Measurements from ENCODE around the gene CLRN1.

Gene CLRN1

GRCh38 chr3:150917951-150918350 lies 54.6 kb downstream of the CLRN1 start:
- no peak for DNase-seq

- peak; percentile 73 for DNase-seq
Measured at GRCh38 chr3:150913133-150913922, 59.2 kb downstream of the CLRN1 start.

DNA sequence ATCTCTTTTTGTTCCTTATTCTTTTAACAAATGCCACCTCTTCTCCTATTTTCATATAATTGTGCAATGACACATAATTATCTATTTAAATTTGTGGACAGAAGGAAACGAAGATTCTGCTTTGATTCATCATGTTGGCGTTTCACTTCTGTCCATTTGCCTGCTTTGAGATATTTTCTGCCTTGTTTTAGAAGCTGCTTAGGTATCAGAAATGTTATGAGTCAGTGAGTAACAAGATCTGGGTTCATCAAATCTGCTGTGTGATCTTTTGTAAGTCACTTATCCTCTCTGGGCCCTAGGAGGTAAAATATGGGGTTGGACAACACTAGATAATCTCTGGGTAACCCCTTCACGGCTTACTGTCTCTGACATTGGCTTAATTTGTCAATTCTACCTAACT lies 60.0 kb downstream of the CLRN1 start:
- no peak for DNase-seq

GRCh38 chr3:150911771-150912170 lies 60.8 kb downstream of the CLRN1 start:
- no peak for DNase-seq

DNA sequence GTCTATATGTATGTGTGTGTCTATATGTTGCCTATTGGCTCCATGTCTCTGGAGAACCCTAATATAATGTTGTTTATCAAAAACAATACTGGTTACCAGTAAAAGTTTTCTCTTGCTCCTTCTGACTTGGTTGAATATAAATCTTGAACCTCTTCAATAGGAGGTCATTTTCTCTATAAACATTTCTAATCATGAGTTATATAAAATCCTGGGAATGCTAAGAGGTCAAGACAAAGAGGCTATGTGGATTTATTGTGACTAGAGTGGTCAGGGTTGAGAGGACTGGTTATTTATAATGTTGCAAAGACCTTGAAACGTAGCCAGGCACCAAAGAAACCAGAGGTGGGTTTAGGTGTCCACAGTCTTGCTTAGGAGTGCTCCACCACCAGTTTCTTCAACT lies 66.1 kb downstream of the CLRN1 start:
- DNase-seq = no peak

- no peak for DNase-seq
Measured at GRCh38 chr3:150905746-150906145, 66.8 kb downstream of the CLRN1 start.

DNA sequence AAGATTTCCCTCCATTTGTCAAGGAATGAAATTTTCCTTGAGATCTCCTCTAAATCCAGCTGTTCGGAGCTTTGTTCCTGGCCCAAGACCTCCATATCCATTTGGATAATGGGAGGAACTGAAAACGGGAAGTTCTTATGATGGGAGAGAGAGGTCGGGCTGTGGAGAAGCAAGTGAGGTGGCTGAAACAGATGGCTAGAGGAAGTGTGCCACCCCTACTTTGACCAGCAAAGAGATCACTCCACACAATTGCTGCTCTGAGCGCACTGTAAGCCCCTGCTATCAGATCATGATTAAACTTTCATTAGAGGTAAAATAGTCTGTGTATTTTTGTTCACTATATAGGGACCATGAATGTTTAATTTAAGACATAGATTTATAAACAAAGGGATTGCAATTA lies 67.2 kb downstream of the CLRN1 start, which contains the start of gene MINDY4B:
MINDY4B (minus strand) TSS at position 101 of the 400 bp plus-strand sequence; CDS start at position 101, 0 bp downstream.
- no peak for DNase-seq

GRCh38 chr3:150902988-150903387 lies 69.5 kb downstream of the CLRN1 start:
- no peak for DNase-seq

- no peak for DNase-seq
Measured at GRCh38 chr3:150901793-150902192, 70.7 kb downstream of the CLRN1 start.

DNA sequence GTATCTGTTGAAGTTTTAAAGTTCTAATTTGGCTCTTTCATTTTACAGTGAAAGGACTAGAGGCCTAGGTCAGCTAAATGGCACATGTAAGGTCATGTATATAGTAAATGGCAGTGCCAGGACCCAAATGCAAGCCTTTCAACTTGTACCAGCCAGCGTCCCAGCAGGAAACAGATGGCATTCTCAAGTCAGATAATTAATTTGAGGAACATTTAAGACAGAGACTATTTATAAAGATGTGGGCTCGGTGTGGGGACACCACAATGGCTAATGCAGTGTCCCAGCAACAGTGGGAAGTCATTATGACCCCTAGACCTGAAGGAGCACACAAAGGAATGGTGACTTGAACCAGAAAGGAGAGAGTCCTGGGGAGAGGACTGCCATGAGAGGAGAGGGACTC lies 73.4 kb downstream of the CLRN1 start:
- no peak for DNase-seq

- DNase-seq = no peak
Measured at GRCh38 chr3:150898046-150898754, 74.3 kb downstream of the CLRN1 start.

DNA sequence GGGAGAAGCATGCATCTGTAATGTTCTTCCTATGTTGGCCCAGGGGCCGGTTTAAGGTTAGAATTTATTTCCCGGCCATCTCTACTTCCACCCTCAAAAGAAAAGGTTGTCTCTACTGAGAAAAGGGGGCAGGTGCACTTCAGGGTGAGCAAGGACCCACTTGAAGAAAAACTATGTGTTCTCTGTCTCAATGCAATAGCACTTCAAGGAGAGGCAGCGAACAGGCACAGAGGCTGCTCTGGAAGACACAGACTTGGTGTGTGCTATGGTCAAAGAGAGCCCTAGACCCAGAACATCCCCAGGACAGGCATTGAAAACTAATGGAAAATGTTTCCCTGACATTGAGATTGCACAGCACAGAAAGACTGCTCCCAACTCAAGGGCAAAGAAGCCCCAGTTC lies 74.9 kb downstream of the CLRN1 start:
- DNase-seq = no peak

- DNase-seq = no peak
Measured at GRCh38 chr3:150890831-150891230, 81.7 kb downstream of the CLRN1 start.

DNA sequence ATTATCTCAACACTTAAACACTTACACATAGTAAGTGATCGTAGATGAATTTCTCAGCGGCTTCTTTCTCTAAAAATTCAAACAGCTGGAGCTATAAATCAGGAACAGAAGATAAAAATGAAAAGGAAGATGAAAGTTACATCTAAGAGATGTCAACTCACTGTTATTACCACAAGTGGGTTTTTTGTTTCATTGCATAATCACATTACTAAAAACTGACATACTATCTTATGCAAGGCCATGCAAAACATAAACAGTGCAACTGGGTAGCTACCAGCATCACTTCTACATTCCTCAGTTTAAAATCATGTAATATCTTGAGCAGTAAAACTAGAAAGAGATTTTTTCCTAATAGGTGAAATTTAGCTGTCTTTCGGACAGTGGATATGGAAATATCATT lies 82.2 kb downstream of the CLRN1 start:
- no peak for DNase-seq

DNA sequence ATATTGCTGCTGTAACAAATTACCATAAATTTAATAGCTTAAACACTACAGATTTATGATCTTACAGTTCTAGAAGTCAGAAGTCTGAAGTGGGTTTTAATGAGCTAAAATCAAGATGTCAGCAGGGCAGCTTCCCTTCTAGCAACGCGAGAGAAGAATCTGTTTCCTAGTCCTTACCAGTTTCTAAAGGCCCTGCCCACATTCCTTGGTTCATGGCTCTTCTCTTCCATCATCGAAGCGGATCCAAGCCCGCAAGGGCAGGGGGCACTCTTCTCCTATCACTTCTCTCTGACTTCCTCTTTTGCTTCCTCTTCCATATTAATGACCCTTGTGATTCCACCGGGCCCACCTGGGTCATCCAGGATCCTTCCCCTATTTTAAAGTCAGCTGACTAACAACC lies 83.4 kb downstream of the CLRN1 start:
- no peak for DNase-seq

DNA sequence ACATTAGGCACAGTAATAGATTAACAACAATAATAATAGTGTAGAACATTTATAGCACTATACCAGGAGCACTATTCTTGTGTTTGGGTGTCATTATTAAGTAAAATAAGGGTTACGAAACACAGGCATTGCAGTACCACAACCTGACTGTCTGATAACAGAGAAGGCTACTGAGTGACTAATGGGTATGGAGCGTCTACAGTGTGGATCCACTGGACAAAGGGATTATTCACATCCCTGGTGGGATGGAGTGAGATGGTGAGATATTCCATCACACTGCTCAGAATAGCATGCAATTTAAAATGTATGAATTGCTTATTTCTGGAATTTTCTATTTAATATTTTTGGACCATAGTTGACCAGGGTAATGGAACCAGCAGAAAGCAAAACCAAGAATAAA lies 85.5 kb downstream of the CLRN1 start:
- DNase-seq = no peak

DNA sequence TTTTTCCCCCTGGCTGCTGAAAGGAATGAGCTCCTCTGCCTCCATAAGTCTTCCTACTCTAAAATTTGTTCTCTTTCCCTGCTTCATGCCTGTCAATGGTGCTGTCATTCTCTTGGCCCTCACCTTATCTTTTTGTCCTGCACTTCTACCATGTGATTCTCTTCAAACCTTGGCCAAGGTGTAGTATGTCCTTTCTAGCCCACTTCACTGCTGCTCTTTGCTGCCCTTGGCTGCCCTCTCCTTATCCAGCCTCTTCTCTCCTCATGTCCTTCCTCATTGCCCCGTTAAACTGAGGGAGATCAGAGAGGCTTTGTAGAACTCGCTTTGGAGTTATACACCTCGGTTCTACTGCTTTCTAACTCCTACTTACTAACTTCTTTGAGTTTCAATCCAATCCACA lies 87.0 kb downstream of the CLRN1 start:
- DNase-seq = no peak

DNA sequence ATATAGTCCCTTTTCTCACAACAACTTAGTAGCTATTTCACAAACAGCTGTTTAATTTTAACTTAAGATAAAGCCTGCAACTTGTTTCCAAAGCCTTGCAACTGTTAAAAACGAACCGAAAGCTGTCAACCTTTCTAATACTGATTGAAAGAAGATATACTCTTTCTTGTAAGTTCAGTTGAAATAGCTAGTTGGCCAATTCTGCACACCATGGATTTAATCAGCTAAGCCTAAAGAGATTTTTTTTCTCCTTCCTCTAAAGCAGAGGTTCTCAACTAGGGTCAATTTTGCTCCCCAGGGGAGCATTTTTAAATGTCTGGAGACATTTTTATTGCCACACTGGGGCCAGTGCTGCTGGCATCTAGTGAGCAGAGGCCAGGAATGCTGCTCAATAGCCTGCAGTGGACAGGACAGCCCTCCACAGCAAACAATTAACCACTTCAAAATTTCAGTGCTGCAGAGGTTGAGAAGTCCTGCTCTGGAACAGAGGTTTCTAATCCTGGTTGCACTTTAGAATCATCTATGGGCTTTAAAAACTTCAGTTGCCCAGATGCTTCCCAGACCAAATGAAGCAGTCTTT lies 93.4 kb downstream of the CLRN1 start:
- no peak for DNase-seq

DNA sequence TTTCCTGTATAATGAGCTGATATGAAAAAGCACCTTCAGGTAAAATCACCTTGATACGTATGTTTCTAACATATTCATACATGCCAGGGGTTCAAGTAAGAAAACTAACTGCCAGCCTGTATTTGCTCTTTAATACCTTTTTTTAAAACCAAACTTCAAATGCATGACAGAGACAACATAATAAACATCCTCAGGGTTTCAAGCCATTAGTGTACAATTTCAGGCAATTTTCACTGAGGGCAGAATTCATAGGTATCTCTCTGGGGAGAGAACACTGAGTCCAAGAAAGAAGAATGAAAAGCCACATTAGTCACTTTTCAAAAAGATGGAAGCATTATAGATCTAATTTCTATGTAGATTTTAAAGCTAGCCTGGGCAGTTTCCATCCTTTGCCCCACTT lies 94.2 kb downstream of the CLRN1 start:
- DNase-seq = no peak

- no peak for DNase-seq
Measured at GRCh38 chr3:150877303-150877702, 95.2 kb downstream of the CLRN1 start.

DNA sequence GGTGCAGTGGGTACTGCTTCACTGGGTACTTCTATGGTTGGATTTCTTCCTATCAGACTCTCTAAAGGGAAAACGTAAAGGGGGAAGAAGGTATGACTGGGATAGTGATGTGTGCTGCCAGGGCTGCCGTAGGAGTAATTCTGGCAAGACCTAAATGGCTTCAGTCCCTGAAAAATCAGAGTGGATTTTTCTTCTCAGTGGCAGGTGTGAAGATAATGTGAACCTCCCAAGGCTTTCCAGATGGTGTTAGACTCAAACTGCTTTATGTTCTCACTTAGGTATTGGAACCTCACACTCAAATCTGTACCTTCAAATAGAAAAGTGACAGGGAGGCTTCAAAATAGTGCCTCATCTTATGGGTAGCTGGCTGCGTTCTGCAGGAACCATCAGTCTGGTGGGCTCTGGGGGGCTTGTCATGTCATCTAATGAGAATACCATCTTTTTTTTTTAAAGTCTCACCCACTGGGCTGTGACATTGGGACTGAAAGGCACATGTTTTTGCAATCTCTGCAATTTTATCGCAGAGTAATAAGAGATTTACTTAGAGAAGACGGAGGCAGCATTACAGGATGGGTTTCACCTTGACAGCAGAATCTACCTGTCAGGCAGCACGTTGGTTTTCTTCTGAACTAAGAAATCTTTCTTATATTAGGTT lies 95.8 kb downstream of the CLRN1 start:
- DNase-seq = no peak

All from femur (tissue), 1 donor.